GM12872 (cell line): ENCODE data around the gene STYXL2.

Experiments used
- TF ChIP-seq, protein P1 (sequence below): IDR thresholded peaks from 3 replicates; pipeline ENCODE4 v1.5.1; 2011; ENCODE audit warnings: low read depth, mild to moderate bottlenecking, low read length, moderate library complexity; ENCODE audit not compliant: insufficient read depth

Gene STYXL2

DNA sequence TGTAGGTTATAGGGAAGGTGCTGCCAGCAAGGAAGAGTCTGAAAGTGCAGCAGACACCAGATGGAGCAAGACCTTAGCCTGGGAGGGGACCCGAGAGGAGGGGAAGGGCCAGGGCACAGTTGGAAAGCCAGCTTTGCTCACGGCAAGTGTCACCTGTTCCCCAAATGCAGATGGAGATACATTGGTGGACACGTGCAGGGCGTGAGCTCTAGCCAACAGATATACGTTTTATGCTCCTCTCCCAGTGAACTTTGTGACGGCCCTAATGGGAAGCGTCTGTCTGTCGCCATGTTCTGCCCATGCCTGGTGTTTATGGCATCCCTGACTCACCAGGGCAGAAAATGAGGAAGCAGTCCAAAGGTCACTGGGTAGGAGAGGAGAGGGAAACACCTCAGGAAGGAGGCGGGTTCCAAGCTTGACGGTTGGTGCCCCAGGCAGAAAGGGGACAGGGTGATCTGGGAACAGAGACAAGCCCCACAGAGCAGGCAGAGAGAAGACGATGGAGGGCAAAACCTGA, 11.3 kb upstream of the STYXL2 start:
- TF ChIP-seq, protein P1, sequence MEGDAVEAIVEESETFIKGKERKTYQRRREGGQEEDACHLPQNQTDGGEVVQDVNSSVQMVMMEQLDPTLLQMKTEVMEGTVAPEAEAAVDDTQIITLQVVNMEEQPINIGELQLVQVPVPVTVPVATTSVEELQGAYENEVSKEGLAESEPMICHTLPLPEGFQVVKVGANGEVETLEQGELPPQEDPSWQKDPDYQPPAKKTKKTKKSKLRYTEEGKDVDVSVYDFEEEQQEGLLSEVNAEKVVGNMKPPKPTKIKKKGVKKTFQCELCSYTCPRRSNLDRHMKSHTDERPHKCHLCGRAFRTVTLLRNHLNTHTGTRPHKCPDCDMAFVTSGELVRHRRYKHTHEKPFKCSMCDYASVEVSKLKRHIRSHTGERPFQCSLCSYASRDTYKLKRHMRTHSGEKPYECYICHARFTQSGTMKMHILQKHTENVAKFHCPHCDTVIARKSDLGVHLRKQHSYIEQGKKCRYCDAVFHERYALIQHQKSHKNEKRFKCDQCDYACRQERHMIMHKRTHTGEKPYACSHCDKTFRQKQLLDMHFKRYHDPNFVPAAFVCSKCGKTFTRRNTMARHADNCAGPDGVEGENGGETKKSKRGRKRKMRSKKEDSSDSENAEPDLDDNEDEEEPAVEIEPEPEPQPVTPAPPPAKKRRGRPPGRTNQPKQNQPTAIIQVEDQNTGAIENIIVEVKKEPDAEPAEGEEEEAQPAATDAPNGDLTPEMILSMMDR, result no peak

DNA sequence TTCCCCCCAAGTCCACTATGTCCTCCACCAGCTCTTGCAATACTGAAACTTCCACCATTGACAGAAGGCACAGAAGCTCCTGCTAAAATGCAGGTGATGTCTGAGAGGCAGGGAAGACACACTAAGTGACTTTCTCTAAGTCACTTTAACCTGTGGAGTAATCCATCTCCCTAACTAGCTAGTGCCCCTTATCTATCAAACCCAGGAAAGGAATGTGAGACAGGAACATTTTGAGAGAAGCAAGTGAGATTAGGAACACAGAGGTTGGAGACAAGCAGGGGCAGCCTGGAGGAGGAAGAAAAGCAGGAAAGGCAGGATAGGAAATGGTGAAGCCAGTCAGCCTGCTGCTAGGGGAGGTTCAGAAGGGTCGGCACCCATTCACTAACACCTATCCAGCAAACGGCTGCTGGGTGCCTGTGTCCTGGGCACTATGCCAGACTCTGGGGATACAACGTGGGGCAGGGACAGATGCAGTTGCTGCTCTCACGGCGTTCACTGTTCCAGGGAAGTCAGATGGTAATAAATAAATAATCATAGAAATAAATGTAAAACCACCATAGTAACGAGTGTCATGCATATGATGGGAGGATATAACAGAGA, 10.7 kb upstream of the STYXL2 start:
- TF ChIP-seq, protein P1, result no peak

DNA sequence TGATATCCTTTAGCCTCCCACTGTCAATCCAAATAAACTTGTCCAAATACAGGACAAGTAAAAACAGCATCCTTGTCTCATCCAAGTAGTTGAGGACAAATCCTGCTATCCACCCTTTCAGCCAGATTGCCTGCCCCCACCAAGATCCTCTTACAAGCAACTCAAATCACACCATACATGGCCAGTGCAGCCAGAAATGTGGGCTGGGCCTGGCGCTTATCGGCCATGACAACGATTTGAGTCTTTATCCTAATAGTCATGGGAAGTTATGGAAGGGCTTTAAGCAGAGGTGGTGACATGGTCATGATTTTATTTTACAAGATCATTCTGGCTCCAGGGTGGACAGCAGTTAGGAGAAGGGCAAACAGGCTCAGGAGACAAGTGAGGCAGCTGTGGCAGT, 10.0 kb upstream of the STYXL2 start:
- TF ChIP-seq, protein P1, result no peak

DNA sequence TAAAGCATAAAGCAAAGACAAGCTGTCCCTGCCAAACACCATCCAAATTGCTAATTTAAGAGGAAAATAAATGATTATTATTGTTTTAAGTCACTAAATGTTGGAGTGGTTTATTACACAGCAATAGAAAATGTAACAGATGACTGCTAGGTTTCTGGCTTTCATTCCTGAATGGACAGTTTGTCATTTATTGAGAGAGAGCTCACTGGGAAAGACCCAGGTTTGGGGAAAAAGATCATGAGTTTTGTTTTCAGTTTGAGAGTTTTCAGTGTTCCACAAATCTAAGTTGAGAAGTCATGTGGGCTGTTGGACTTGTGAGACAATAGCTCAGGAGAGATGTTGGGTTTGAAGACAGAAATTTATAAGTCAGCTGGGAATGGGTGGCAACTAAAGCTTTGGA, 9.1 kb upstream of the STYXL2 start:
- TF ChIP-seq, protein P1, result no peak

DNA sequence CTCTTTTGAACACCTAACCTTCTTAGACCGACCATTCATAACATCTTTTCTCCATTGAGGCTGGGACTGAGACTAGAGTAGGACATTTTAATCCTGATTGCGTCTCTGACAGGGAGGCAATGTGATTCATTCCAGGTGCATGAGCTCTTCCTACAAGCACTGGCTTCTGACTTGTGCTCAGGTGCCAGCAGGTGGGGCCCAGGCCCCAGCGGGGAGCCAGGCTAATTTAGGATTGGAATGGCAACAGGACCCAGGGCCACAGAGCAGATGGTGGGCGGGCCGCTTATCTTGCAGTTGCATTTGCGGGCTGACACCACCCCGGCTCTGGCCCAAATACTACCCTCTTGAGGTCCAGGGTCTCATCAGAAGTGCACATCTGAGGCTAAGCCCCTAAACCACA, 7.8 kb upstream of the STYXL2 start:
- TF ChIP-seq, protein P1, result no peak

DNA sequence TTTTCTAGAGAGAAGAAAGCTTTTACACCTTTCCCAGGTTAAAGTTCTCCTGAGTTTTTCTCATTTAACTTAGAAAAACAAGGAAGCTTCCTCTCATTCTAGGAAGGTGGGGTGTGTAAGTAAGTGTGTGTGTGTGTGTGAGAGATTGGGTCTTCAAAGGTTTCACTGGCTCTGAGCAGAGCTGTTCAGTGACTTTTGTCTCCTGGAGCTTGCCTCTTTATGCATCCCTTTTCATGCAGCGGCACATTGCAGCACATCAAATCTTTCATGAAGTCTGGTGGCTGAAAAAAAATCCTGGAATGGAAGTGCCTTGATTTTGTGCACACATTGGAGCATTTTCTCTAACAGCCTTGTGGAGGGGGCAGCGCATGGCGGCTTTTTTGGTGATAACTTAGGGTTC, 7.1 kb upstream of the STYXL2 start:
- TF ChIP-seq, protein P1, result no peak

DNA sequence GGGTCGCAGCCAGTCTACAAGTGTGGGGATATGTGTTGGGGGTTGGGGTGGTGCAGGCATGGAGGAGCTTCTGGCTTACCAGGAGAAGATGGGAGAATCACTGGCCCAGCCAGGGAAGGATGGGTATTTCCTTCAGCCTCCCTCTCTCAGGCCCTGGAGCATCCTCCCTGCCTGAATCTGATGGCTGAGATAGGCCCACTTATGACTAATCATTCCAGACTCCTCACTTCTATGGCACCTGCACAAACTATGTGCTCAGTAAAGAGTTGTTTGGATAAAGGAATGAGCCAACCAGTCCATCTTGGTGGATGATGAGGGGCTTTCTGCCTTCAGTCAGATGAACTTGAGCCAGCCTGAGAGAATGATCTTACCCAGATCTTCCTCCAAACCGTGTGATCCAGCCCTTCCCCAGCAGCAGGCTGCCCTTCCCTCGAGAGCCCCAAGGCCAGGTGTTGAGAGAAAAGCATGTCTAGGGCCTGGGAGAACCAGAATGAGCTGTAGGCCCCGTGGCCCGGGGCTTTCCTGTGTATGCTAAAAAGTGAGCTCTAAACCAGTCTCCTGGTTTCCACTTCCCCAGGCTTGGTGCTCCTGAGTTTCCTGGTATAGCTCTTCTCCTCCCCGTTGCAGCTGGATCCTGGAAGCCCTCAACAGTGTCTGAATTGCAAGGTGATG, 5.0 kb upstream of the STYXL2 start:
- TF ChIP-seq, protein P1, result no peak
